H9 (cell line): Measurements from ENCODE around the gene CNTN2. TPM values are rescaled to one million over a fixed set of nuclear protein-coding genes. Genes with fewer than 3 reads are reported as not detected.

ENCODE experiments used
- DNase-seq: peaks from one replicate; pipeline ENCODE4 v3.0.0-alpha.2; 2017
- H2AFZ ChIP-seq: one replicate; pipeline ENCODE4 v1.6.1; 2013; ENCODE audit warnings: mild to moderate bottlenecking, low read length, control low read depth, moderate library complexity
- H2AK5ac ChIP-seq: 2 replicates; pipeline ENCODE4 v1.6.1; 2013; ENCODE audit warnings: low read length, control low read depth, mixed read lengths; ENCODE audit not compliant: insufficient read length
- H2BK120ac ChIP-seq: one replicate; pipeline ENCODE4 v1.6.1; 2013; ENCODE audit warnings: low read depth, mild to moderate bottlenecking, low read length, control low read depth, inconsistent platforms; ENCODE audit not compliant: poor library complexity, severe bottlenecking
- H2BK12ac ChIP-seq: 2 replicates; pipeline ENCODE4 v1.6.1; 2013; ENCODE audit warnings: low read length, control low read depth, mixed read lengths, low read depth; ENCODE audit not compliant: insufficient read length
- H2BK15ac ChIP-seq: 2 replicates; pipeline ENCODE4 v1.6.1; 2013; ENCODE audit warnings: low read depth, low read length, control low read depth
- H2BK20ac ChIP-seq: one replicate; pipeline ENCODE4 v1.6.1; 2013; ENCODE audit warnings: low read depth, mild to moderate bottlenecking, low read length, control low read depth, inconsistent platforms; ENCODE audit not compliant: poor library complexity, severe bottlenecking
- H2BK5ac ChIP-seq: 2 replicates; pipeline ENCODE4 v1.6.1; 2013; ENCODE audit warnings: low read length, control low read depth, mixed read lengths; ENCODE audit not compliant: insufficient read length
- H3K14ac ChIP-seq: 2 replicates; pipeline ENCODE4 v1.6.1; 2013; ENCODE audit warnings: low read length, control low read depth; ENCODE audit not compliant: insufficient read depth
- H3K18ac ChIP-seq: 2 replicates; pipeline ENCODE4 v1.6.1; 2013; ENCODE audit warnings: low read depth, mild to moderate bottlenecking, mixed read lengths, low read length, control low read depth; ENCODE audit not compliant: insufficient read length
- H3K23ac ChIP-seq: 2 replicates; pipeline ENCODE4 v1.6.1; 2013; ENCODE audit warnings: low read length, control low read depth, mixed read lengths, low read depth; ENCODE audit not compliant: insufficient read length
- H3K23me2 ChIP-seq: 2 replicates; pipeline ENCODE4 v1.6.1; 2013; ENCODE audit warnings: low read depth, mild to moderate bottlenecking, mixed read lengths, low read length, control low read depth; ENCODE audit not compliant: insufficient read length, poor library complexity, severe bottlenecking
- H3K27ac ChIP-seq: 2 replicates; pipeline ENCODE4 v1.5.1; 2013; ENCODE audit warnings: low read length, control low read depth, mixed read lengths, low read depth; ENCODE audit not compliant: insufficient read length
- H3K27me3 ChIP-seq: 2 replicates; pipeline ENCODE4 v1.6.1; 2013; ENCODE audit warnings: low read length, control low read depth, inconsistent platforms; ENCODE audit not compliant: insufficient read depth
- H3K4ac ChIP-seq: 2 replicates; pipeline ENCODE4 v1.6.1; 2013; ENCODE audit warnings: low read depth, mild to moderate bottlenecking, control low read depth, inconsistent platforms, low read length, moderate library complexity
- H3K4me1 ChIP-seq: 2 replicates; pipeline ENCODE4 v1.6.1; 2013; ENCODE audit warnings: low read length, control low read depth, inconsistent platforms; ENCODE audit not compliant: insufficient read depth
- H3K4me2 ChIP-seq: 2 replicates; pipeline ENCODE4 v1.6.1; 2013; ENCODE audit warnings: low read length, control low read depth, mixed read lengths; ENCODE audit not compliant: insufficient read length, insufficient read depth
- H3K56ac ChIP-seq: 2 replicates; pipeline ENCODE4 v1.6.1; 2013; ENCODE audit warnings: low read depth, mild to moderate bottlenecking, mixed read lengths, low read length, control low read depth; ENCODE audit not compliant: insufficient read length
- H3K79me1 ChIP-seq: 2 replicates; pipeline ENCODE4 v1.6.1; 2013; ENCODE audit warnings: low read depth, mild to moderate bottlenecking, moderate library complexity, low read length, control low read depth, inconsistent platforms; ENCODE audit not compliant: insufficient read depth, poor library complexity, severe bottlenecking
- H3K79me2 ChIP-seq: 2 replicates; pipeline ENCODE4 v1.6.1; 2013; ENCODE audit warnings: low read length, control low read depth, inconsistent platforms; ENCODE audit not compliant: insufficient read depth
- H3K9ac ChIP-seq: 2 replicates; pipeline ENCODE4 v1.6.1; 2013; ENCODE audit warnings: low read length, control low read depth, mixed read lengths; ENCODE audit not compliant: insufficient read length; ENCODE audit errors: extremely low read depth
- H3K9me3 ChIP-seq: one replicate; pipeline ENCODE4 v1.6.1; 2013; ENCODE audit warnings: low read depth, low read length, inconsistent platforms; ENCODE audit not compliant: control insufficient read depth
- H3T11ph ChIP-seq: one replicate; pipeline ENCODE4 v1.6.1; 2013; ENCODE audit warnings: mild to moderate bottlenecking, low read length, control low read depth, inconsistent platforms
- H4K20me1 ChIP-seq: one replicate; pipeline ENCODE4 v1.6.1; 2013; ENCODE audit not compliant: control insufficient read depth, insufficient read length, insufficient read depth
- H4K5ac ChIP-seq: 2 replicates; pipeline ENCODE4 v1.6.1; 2013; ENCODE audit warnings: low read depth, mild to moderate bottlenecking, mixed read lengths, low read length, control low read depth; ENCODE audit not compliant: insufficient read length
- H4K8ac ChIP-seq: replicated peaks from 2 replicates; pipeline ENCODE4 v1.6.1; 2013; ENCODE audit warnings: low read length, control low read depth, mixed read lengths, low read depth; ENCODE audit not compliant: insufficient read length
- H4K91ac ChIP-seq: 2 replicates; pipeline ENCODE4 v1.6.1; 2013; ENCODE audit warnings: low read depth, mild to moderate bottlenecking, moderate library complexity, mixed read lengths, low read length, control low read depth; ENCODE audit not compliant: insufficient read length
- H3K27ac Mint-ChIP-seq, 3 experiments: 2 replicates in 2 of 3; 3 replicates in 1 of 3; pipeline ENCODE4 v1.8.0; 2020 to 2021; ENCODE audit warnings: mixed read lengths in 3 of 3, mild to moderate bottlenecking in 1 of 3, moderate library complexity in 1 of 3
- H3K27me3 Mint-ChIP-seq: 2 replicates; pipeline ENCODE4 v1.8.0; 2021; ENCODE audit warnings: low read depth, mild to moderate bottlenecking, moderate library complexity, mixed read lengths
- H3K36me3 Mint-ChIP-seq, 3 experiments: 2 replicates in 2 of 3; 3 replicates in 1 of 3; pipeline ENCODE4 v1.8.0; 2020 to 2021; ENCODE audit warnings: low read depth in 3 of 3, mixed read lengths in 3 of 3; ENCODE audit not compliant: insufficient read depth in 1 of 3
- H3K4me1 Mint-ChIP-seq, 2 experiments: 2 replicates each; pipeline ENCODE4 v1.8.0; 2020; ENCODE audit warnings: mixed read lengths in 2 of 2
- H3K4me3 Mint-ChIP-seq, 2 experiments: 2 replicates in 1 of 2; 3 replicates in 1 of 2; pipeline ENCODE4 v1.8.0; 2020 to 2021; ENCODE audit warnings: mild to moderate bottlenecking in 2 of 2, mixed read lengths in 2 of 2, moderate library complexity in 1 of 2
- H3K9me3 Mint-ChIP-seq, 2 experiments: 2 replicates in 1 of 2; 3 replicates in 1 of 2; pipeline ENCODE4 v1.8.0; 2020; ENCODE audit warnings: mild to moderate bottlenecking in 2 of 2, mixed read lengths in 2 of 2, moderate library complexity in 1 of 2
- CTCF ChIP-seq: fragments of 200-600 bp; sonication (generic); conservative IDR thresholded peaks from 3 replicates; pipeline ENCODE4 v1.8.0; 2021; ENCODE audit warnings: antibody characterized with exemption, mild to moderate bottlenecking
- WGBS: extraction: QIAGEN DNeasy Blood & Tissue Kit; methylation state at CpG from one replicate; pipeline ENCODE4 v1.1.7; 2013; ENCODE audit warnings: missing lambda C conversion rate, low lambda C conversion rate, mixed read lengths; ENCODE audit not compliant: insufficient read length; ENCODE audit errors: extremely low coverage; 5-methylcytosine and 5-hydroxymethylcytosine counted together
- total RNA-seq: library from RNA; stranded (reverse); gene quantifications from 2 replicates; pipeline ENCODE4 v1.2.1, GENCODE V29; 2021

CNTN2 gene
- total RNA-seq, 1 experiment from 2014 or later: 0.42 TPM

- H3K27me3 Mint-ChIP-seq: peaks cover 3% of the 10 kb centered on the region; the same call in 1 of the 2 replicates
- no CpG with 5 or more reads among the region's 13 CpGs for WGBS
- H3K36me3 Mint-ChIP-seq: no peaks in the 10 kb centered on the region
- H3K23ac ChIP-seq: no peak overlapping the region
- H3K18ac ChIP-seq: no peak overlapping the region
- DNase-seq: peak; percentile 70
- no peak overlapping the region for H3K14ac ChIP-seq
- H3K9me3 ChIP-seq: no peaks in the 10 kb centered on the region
- H2BK120ac ChIP-seq: no peak overlapping the region
- H3K9me3 Mint-ChIP-seq: no peaks in the 10 kb centered on the region
- no peaks in the 10 kb centered on the region for H4K20me1 ChIP-seq
- H2BK20ac ChIP-seq: no peak overlapping the region
- no peak overlapping the region for H3K4ac ChIP-seq
- H3K9ac ChIP-seq: no peak overlapping the region
- no peak overlapping the region for H4K8ac ChIP-seq
- H3K56ac ChIP-seq: no peak overlapping the region
- TF ChIP-seq CTCF: peak; percentile 66
- H2AFZ ChIP-seq: no peak overlapping the region
- H3K27ac ChIP-seq: no peak overlapping the region
- peaks cover 4% of the 10 kb centered on the region in 2 experiments for H3K4me1 Mint-ChIP-seq
- H3K79me1 ChIP-seq: no peaks in the 10 kb centered on the region
- H3K27ac Mint-ChIP-seq: no peak overlapping the region; a peak in 1 of 7 replicates
- H3K23me2 ChIP-seq: peaks cover 3% of the 10 kb centered on the region
- H3K79me2 ChIP-seq: no peaks in the 10 kb centered on the region
- no peak overlapping the region for H3T11ph ChIP-seq
- no peak overlapping the region for H4K91ac ChIP-seq
- no peak overlapping the region for H2AK5ac ChIP-seq
- no peak overlapping the region for H3K4me3 Mint-ChIP-seq
- H2BK12ac ChIP-seq: no peak overlapping the region
- no peak overlapping the region for H3K4me2 ChIP-seq
- no peaks in the 10 kb centered on the region for H3K27me3 ChIP-seq
- no peak overlapping the region for H2BK15ac ChIP-seq
- no peaks in the 10 kb centered on the region for H3K4me1 ChIP-seq
- no peak overlapping the region for H2BK5ac ChIP-seq
- no peak overlapping the region for H4K5ac ChIP-seq
These were observed 23.3 kb downstream of the CNTN2 start for GRCh38 chr1:205066141-205066818.
